ENCODE results near the gene RPL27. TPM values are rescaled to one million over a fixed set of nuclear protein-coding genes. Genes with fewer than 3 reads are reported as not detected.

Gene RPL27
- total and polyA plus RNA-seq, 2 of the 8 experiments (the other 6 are each of a cell fraction or from before 2014, with no cell fraction given): 1,415 to 3,779 TPM

DNA sequence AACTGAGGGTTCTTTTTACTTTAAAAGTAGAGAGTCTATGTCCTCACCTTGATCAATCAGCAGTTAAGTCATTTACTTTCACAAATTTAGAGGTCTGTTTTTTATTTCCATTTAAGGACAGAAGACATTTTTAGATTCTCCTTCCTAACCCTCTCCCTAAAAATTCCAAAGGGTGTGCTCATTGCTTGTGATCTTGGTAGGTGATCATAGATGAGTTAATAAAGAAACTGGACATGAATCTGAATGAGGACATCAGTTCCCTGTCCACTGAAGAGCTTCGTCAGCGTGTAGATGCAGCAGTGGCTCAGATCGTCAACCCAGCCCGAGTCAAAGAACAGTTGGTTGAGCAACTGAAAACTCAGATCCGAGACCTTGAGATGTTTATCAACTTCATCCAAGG is 9.1 kb upstream of the RPL27 start:
- Histone ChIP-seq H2BK120ac (replicated peaks; ENCODE audit: low read depth, low read length) (no peak overlapping the region), H2AFZ (ENCODE audit: low read length) (no peak overlapping the region), H3K56ac (replicated peaks; ENCODE audit: insufficient read length, low read depth, low read length) (no peak overlapping the region), H4K20me1 (replicated peaks in 1 of 2; ENCODE audit: control insufficient read depth in 1 of 2, insufficient read depth in 2 of 2, low read length in 2 of 2) (peaks cover 0 to 6% of the 10 kb centered on the region in 2 experiments), H3K36me3 (ENCODE audit: control insufficient read depth in 2 of 4, insufficient read depth in 4 of 4, low read length in 3 of 4) (peaks cover 19 to 49% (median 38%) of the 10 kb centered on the region in 4 experiments; a peak in 6 of 8 replicates), H2BK12ac (ENCODE audit: low read depth, low read length) (no peak overlapping the region), H3K9me3 (ENCODE audit: insufficient read depth in 2 of 2, low read depth in 1 of 2, low read length in 1 of 2) (no peaks in the 10 kb centered on the region), H3K23me2 (ENCODE audit: low read depth, low read length) (no peaks in the 10 kb centered on the region), H2BK5ac (ENCODE audit: low read depth, low read length) (no peak overlapping the region), H4K91ac (replicated peaks; ENCODE audit: insufficient read length, low read length) (no peak overlapping the region), H3K4me3 (ENCODE audit: extremely low read depth in 1 of 4, insufficient read depth in 2 of 4, low read depth in 3 of 4, low read length in 4 of 4) (no peak overlapping the region), H3K23ac (ENCODE audit: insufficient read length) (no peak overlapping the region), H3K18ac (ENCODE audit: extremely low read depth, low read length) (no peak overlapping the region), H3K9ac (replicated peaks in 1 of 4; ENCODE audit: extremely low read depth in 1 of 4, low read depth in 3 of 4, low read length in 3 of 4) (no peak overlapping the region), H3K4me2 (ENCODE audit: insufficient read depth in 1 of 2, low read depth in 2 of 2, low read length in 2 of 2) (no peak overlapping the region), H2BK15ac (ENCODE audit: low read length) (no peak overlapping the region), H3K27me3 (replicated peaks in 1 of 4; ENCODE audit: control insufficient read depth in 3 of 4, extremely low read depth in 1 of 4, insufficient read depth in 3 of 4, low read length in 3 of 4) (no peaks in the 10 kb centered on the region), H2BK20ac (ENCODE audit: low read length) (no peak overlapping the region), H3K14ac (ENCODE audit: insufficient read length) (no peak overlapping the region), H3K27ac (ENCODE audit: low read depth, low read length) (no peak overlapping the region), H3K4ac (replicated peaks; ENCODE audit: insufficient read length, low read depth, low read length) (no peak overlapping the region), H3K79me1 (ENCODE audit: low read depth, low read length) (no peaks in the 10 kb centered on the region), H4K8ac (ENCODE audit: extremely low read depth, insufficient read depth, low read length) (no peak overlapping the region), H4K5ac (ENCODE audit: insufficient read length, low read depth, low read length) (no peak overlapping the region), H3K4me1 (replicated peaks in 1 of 4; ENCODE audit: control insufficient read depth in 3 of 4, insufficient read depth in 4 of 4, low read length in 3 of 4) (no peaks in the 10 kb centered on the region), H2AK5ac (ENCODE audit: low read depth, low read length) (no peak overlapping the region), H3K79me2 (ENCODE audit: control insufficient read depth in 1 of 2, insufficient read depth in 2 of 2, low read length in 2 of 2) (no peaks in the 10 kb centered on the region)
- POLR2A ChIA-PET (ENCODE audit: partially characterized antibody): interaction anchor here (7.1 kb wide), 1 partner anchor 8 kb away, joined by 57 read pairs; the partner anchor contains the start of gene RPL27
- DNase-seq (ENCODE audit: low read depth in 1 of 2, low spot score in 2 of 2): no peak
- WGBS, 2 experiments (ENCODE audit: extremely low coverage in 1 of 2, insufficient coverage in 1 of 2, insufficient read length in 1 of 2, insufficient replicate concordance in 2 of 2, low coverage in 1 of 2, low lambda C conversion rate in 2 of 2, missing lambda C conversion rate in 1 of 2): 93% methylated on average over 5 of the region's 5 CpGs; no CpG with 5 or more reads in 1 of the 2 experiments
- no peak for FAIRE-seq
- TF ChIP-seq EGR1 (IDR thresholded peaks at IDR 0.05; ENCODE audit: borderline replicate concordance, low read depth, low read length) (no peak), CBX5 (IDR thresholded peaks at IDR 0.05; ENCODE audit: low read depth, low read length) (no peak), CHD1 (IDR thresholded peaks at IDR 0.05; ENCODE audit: low read depth, low read length) (no peak), HDAC2 (IDR thresholded peaks at IDR 0.05; ENCODE audit: borderline replicate concordance in 1 of 2, low read depth in 2 of 2, low read length in 2 of 2) (no peak), EZH2 (IDR thresholded peaks at IDR 0.05; ENCODE audit: low read depth, low read length, severe bottlenecking) (no peak), BCL11A (IDR thresholded peaks at IDR 0.05; ENCODE audit: low read depth in 2 of 2, low read length in 2 of 2) (no peak), JUND (IDR thresholded peaks at IDR 0.05; ENCODE audit: low read length) (no peak), RFX5 (IDR thresholded peaks at IDR 0.05; ENCODE audit: borderline replicate concordance, low read depth, low read length) (no peak), MAFK (IDR thresholded peaks at IDR 0.05; ENCODE audit: low read depth, low read length) (no peak)
- CTCF ChIA-PET (ENCODE audit: partially characterized antibody): interaction anchor here (3.1 kb wide), 1 partner anchor 9 kb away, joined by 13 read pairs; the partner anchor contains the start of gene RPL27

Measured in H1 (cell line).